Nucleus accumbens (tissue), 56 donors: ENCODE measurements around the gene AGBL4.
A peak's percentile ranks its signal among the peaks of the same experiment; 100 is the strongest.

ENCODE experiments used
- DNase-seq, 56 donors: peaks; one replicate each; lab custom pipeline; 2025; lab: John Stamatoyannopoulos, UW

Gene AGBL4

DNA sequence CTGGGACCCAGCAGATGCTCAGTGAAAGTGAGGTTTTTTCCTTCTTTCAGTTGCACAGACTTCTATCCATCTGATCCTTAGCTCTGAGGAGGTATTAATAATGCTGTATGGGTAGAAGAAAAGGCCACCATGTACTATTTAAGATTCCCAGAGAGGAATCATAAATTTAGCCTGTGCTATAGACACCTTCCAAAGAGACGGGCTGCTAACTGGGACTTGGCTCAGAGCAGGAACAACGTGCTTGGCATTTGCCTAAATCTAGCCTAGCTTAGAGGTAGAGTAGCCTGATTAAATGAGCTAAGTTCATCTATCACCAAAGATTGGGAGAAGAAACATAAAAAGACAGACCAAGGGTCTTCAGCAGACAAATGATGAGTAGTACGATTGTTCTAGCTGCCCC lies 1070.1 kb downstream of the AGBL4 start:
- DNase-seq = no peak

DNA sequence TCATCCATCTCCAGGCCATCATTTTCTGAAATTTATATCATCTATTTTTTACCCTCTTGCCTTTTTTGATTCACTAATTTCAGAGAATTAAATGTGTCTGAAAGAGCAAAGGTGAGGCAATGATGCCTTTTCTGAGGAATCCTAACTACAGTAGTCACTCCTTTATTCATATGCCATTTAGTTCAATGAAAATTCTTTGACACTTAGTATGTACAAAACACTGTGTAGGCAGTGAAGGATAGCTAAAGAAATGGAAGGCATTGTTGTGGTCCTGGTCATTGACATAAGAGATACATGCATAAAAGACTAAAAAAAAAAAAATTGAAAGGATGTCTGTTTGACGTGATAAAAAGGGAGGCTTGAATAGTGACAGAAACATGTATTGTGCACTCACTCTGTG lies 1075.2 kb downstream of the AGBL4 start:
- DNase-seq = no peak

DNA sequence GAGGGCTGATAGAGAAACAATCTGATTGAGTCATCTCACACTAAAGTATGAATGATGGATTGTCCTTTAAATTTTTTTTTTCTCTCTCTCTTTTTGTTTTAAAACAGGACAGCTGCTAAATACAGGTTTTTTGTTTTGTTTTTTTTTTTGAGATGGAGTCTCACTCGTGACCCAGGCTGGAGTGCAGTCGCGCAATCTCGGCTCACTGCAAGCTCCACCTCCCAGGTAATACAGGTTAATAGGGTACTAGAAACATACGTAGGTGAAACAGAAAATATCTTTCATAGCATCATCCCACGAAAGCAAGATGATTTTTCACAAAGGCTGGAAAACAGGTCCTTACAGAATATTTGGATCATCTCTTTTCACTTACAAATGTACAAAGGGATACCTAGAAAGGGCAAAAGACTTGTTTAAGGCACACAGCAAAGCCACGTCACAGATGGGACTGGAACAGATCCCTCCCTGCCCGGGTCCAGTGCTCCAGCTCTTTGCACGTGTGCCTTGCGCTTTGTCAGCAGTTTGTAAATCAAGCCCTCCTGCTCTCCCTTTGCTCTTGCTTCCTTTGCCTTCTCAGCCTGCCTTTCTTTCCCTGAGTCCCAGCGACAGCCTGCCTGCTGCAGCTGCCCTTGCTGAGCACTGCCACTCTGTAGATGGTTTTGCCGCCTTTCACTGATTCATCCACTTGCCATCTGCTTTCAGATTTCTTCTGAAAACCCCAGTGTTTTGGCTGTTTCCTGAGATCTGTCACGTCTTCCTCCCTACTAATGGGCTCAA lies 1075.8 kb downstream of the AGBL4 start:
- DNase-seq = peak in 11 of 56 donors; percentile 0 to 17 (median 2)

DNA sequence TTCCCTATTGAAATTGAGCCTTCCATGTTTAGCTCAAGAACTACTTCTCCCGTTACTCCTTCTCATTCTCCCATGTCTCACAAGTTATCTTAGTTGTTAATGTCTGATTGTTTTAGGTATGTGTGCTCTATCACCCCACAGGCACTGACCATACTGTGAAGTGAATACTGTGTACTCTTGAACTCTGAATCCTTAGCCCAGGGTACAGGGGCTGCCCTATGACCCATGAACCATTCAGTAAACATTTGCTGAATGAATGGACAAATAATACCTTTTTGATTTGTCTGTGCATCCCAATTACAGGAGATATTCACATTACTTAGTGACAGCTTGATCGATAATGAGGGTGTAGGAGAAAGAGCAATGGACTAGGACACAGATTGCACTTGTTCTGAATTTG lies 1077.7 kb downstream of the AGBL4 start:
- no peak for DNase-seq

DNA sequence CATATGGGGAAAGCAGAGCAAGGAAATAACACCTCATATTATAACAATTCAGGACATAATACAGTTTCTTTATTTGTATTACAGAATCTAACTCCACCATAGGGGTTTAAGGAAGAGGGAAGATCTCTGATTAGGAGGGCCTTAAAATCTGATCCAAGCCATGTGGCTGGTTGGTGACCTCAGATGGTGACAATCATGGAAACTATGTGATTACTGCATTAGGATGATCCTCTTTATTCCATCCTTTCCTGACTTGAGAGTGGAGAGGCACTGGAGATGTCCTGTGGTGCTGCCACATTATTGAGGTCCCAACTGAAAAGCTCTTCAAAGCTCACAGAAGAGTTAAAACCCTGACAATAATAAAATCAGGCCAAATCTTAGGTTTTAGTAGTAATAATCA lies 1078.9 kb downstream of the AGBL4 start:
- DNase-seq = no peak

DNA sequence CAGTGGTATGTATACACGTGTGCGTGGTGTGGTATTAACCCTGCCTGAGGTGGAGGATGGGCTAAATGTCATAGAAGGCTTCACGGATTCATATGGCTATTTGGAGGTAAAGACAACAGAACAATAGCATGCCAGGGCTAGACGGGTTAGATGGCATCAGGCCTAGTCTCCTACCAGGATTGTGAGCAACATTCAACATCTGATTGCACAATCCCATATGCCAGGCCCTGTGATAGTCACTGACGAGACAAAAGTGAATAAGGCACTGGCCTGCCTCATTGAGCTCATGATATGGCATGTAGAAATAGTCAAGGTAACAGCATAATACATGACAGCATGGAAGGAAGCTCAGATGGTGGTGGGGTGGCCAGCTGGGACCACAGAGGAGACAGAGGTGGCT lies 1079.9 kb downstream of the AGBL4 start:
- no peak for DNase-seq

DNA sequence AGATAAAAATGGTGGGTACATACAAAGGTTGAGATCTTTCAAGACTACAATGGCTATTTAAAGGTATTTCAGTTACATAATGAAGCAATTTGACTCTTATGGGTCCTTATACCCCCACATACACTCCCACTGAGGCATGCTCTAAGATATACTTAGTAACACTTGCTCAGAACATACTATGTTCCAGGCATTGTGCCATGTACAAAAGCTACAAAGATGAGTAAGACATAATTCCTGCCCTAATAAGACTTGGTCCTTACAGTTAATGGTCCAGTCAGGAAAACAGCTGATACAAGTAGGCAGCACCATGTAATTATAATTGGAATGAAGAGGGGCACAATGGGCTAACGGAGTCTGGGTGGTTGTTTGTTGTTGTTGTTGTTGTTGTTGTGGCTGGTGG lies 1080.4 kb downstream of the AGBL4 start:
- DNase-seq = no peak

DNA sequence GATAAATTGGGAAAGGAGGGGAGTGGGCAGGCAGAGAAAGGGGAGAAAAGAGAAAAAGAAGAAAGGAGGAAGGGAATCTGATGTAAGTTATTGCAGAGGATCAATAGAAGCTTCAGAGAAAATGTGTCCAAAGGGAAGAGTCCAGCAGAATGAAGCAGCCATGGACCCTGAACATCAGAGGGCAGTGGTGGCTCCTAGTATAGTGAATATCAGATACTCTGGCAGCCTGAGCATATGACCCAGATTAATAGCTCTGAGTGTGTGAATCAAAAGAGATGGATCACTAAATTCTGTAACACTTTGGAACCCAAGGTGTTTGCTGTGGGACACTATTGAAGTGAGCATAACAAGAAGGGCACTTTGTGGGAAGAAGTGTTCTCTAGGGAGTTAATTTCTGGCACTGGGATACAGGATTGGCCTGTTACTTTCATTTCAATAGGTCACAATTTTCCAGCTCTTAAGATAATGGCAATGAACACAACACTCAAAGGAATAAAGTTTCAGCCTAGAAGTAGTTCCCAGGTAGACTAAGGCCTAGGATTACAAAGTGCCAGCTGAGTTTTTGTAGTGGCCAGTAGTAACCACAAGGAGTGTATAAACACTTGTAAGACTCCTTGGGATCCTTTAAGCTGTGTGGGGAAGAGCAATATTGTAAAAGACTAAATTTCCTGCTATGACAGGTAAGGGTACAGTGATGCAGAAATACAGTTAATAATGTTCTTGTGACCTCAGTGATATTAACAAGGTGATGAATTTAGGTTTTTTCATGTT lies 1082.6 kb downstream of the AGBL4 start:
- no peak for DNase-seq

DNA sequence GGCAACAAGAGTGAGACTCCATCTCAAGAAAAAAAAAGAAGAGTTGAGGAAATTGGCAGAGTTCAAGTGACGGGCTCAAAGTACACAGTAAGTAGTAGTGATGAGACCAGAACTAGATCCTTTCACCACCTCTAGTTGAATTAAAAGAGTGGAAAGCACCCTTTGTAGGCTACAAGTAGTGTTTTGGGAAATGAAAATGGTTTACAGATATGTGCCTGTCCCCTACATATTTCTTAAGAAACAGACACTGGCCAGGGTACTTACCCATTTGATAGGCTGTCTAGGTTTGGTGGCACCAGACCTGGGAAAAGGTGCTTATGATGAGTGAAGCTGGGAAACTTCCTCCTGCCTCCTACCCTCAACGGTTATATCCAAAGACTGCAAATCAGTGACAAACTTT lies 1083.4 kb downstream of the AGBL4 start:
- no peak for DNase-seq

DNA sequence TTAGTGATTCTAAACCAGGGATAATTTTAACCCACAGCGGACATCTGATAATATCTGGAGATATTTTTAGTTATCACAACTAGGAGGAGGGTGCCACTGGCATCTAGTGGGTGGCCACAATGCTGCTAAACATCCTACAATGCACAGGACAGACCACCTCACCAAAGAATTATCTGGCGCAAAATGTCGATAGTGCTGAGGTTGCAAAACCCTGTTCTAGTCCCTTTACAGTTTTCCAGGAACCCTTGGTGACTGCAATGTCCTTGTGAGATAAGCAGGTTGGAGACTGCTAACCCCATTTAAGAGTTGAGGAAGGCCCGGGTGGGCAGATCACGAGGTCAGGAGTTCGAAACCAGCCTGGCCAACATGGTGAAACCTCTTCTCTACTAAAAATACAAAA lies 1083.9 kb downstream of the AGBL4 start:
- DNase-seq = no peak

DNA sequence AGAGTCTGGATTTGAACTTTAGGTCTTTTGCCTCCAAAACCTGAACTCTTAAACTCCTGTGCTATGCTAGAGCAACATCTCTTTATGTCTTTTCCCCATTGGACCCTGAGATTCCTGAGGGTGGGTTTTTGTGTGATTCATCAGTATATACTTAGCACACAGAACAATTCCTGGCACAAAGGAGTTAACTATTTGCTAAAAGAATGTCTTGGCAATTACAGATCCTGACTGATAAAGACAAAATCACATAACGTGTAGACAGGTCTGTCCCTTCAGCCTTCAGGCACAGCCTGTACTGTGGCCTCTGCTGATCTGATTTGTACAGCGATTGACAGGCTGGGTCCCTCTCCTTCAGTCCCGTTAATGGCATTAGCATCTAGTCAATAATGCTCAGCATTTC lies 1084.7 kb downstream of the AGBL4 start:
- DNase-seq = no peak

DNA sequence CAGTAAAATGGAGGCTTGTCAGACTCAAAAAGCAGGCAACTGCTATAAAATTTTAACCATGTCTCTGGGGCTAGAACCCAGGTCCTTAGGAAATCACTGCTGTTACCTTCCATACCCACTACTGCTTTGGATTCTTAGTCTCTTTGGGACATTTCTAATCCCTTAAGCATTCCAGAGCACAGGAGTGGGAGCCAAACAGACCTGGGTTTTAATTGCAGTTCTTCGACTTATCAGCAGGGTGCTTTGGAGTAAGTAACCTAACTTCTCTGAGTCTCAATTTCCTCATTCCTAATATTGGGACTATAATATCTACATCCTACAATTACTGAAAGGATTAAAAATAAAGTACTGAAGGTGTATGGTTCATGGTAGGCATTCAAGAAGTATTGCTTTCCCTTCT lies 1086.0 kb downstream of the AGBL4 start:
- no peak for DNase-seq

DNA sequence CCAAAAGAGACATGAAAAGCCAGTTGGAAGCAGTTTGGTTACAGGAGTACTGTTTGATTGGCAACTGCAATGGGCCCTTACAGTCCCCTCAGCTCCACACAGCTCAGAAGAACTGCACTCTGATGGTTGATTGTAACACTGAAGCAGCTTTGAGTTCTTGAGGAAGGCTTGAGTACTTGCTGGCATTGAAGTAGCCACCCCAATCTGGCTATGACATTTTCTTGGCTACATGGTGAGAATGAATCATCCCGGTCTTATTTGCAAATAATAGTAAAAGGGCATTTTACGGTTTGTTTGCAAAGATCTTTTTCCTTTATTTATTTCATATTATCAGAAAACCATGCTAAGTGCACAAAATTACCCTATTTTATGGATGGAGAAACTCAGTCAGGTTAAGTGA lies 1087.3 kb downstream of the AGBL4 start:
- no peak for DNase-seq

DNA sequence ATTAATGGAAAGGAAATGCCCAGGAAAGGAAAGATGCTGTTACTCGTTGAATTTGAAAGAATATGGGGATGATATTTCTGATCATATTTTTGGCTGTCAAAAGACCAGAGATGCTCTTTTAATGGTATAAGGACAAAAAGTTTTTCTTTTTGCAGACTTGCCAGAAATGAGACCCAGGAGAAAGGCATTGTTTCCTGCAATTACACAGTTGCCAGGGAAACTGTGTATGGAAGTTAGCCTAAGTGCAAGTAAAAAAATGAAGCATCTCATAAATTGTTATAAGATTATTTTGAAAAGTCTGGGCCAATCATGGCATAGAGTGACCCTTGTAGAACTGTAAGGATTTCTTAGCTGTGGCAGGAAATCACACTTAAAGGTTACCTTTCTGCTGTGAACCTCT lies 1091.4 kb downstream of the AGBL4 start:
- DNase-seq = no peak

DNA sequence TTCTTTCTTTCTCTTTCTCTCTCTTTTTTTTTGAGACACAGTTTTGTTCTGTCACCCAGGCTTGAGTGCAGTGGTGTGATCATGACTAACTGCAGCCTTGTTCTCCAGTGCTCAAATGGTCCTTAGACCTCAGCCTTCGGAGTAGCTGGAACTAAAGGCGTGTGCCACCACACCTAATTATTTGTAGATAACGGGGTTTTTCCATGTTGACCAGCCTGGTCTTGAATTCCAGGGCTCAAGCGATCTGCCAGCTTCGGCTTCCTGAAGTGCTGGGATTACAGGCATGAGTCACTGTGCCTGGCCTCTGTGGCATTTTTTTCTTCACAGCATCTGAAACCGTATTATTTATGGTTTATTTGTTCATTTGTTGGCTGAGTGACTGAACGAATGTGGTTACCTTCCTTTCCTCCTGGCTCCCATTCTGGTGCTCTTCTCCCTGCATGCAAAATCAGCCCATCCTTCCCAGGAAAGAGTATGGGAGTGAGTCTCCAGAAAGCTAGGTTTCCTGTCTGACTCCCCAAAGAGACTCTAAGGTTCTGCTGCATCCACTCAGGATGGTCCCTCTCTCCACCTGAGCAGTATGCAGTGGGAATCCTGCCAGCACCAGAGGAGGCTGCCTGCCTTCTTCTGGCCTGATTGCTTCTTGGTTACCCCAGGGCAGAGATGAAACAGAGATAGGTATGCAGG lies 1092.1 kb downstream of the AGBL4 start:
- no peak for DNase-seq

DNA sequence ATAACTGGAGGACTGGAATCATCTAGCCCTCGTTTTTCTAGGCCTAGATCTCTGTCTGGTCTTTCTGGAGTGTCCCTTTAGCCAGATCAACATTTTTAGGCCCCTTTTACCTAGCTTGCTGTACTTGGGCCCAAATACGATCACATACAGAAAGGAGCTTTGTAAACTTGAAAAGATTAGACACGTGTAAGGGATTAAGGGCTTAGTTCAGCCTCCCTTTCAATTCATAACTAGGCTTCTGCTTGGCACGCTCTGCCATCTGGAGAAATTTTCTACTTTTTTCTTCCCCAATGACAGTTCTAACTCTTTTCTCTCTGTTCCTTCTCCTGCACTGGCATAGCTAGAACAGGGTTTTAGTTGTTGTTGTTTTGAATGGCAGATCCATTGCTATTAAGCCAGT lies 1093.7 kb downstream of the AGBL4 start:
- DNase-seq = no peak

DNA sequence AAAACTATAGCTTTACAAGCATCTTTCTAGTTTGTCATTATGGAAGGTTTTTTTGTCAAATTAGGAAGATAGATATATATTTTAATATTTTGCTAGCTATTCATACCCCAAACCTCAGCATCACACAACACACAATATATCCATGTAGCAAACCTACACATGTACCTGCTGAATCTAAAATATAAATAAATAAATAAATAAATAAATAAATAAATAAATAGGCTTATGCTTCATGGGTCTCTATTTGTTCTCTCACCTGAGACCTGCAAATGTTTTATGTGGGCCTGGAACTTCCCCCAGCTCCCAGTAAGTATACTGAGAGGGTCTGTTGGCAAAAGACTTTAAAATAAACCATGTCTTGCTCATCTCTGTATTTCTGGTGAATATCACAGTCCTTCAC lies 1099.7 kb downstream of the AGBL4 start:
- DNase-seq = no peak

DNA sequence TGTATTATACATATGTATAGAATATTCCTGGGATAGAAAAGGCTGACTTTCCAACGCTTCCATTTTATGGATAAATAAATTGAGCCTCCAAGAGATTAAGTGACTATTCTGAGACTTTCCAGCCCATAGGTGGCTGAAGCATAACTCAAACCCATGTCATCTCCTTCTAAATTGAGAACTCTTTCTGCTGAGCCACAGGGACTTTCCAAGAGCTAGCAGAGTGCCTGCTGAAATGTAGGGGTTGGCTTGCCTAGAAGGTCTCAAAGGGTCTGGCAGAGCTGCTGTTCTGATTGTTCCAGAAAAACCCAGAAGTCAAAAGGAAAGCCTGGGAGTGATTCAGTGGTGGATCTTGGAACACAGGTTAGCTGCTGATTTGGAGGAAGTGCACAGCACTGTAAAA lies 1100.6 kb downstream of the AGBL4 start:
- DNase-seq = no peak

DNA sequence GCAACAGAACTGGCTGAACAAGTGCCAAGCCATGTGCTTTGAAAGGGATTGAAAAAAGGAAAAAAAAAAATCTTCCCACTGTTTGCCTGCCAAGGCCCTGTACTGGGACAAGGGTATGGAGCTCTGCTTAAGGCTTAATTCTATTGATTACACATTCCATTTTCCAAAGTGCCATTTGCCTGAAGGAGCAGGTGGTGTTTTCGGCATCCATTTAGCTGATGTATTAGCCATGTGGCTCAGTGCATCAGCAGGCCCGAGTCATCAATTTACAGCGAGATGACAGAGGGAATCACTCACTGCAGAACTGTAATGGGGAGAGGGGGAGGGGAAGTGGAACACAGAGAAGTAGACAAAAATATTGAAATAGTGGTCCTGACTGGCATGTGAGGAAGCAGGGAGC lies 1102.9 kb downstream of the AGBL4 start:
- DNase-seq = peak in 7 of 56 donors; percentile 0 to 22 (median 4)

DNA sequence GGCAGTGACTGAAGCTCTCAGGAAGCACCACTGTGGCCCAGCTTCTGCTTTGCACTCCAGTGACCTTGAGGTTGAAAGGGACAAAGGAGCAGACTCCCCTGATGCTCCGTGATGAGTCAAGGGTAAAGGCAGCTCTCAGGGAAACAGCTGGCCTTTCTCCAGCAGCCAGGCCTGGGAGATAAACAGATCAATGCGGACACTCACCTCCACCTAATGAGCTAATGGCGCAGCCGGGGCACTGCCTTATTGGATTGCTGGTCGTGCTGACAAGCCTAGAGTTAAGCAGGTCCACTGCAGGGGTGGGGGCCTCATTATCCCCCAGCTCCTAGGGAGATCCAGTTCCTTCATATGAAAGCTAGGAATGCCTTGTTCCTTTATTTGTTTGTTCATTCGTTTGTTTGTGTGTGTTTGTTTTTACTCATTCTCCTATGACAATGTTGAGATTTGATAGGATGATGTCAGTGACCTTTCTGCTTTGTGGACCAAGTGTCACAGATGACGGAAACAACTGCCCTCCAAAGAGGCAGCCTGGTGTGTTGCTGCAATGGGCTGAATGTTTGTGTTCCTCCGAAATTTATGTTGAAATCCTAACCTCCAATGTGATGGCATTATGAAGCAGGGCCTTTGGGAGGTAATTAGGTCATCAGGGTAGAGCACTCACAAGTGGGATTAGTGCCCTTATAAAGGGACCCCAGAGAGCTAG lies 1105.7 kb downstream of the AGBL4 start:
- DNase-seq = no peak

DNA sequence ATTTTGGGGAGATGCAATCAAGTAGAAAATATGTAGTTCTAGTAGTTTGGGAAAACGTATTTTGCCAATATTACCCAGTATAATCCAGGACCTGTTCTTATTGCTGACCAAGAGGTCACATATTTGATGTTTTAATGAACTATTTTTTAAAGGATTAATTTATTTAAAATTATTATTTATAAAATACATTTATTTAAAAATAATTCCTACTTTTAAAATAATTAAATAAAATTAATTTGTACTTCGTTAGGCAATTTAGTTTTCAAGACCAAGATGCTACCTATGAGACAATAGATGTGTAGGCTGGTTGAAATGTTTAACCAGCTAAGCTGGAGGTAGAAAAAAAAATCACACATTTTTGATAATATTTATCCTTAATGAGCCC lies 1106.7 kb downstream of the AGBL4 start:
- DNase-seq = no peak
